Activated naive CD4-positive, alpha-beta T cell treated with Interleukin-2 at 50 U/mL for 16 hours (primary cell): ENCODE data around the gene GBE1.

ENCODE experiments used
- DNase-seq: peaks from one replicate; pipeline ENCODE4 v3.0.0-alpha.2; 2020

GBE1 gene

GRCh38 chr3:81602781-81603180 lies 158.7 kb downstream of the GBE1 start:
- no peak for DNase-seq

- no peak for DNase-seq
Measured at GRCh38 chr3:81601707-81602305, 159.6 kb downstream of the GBE1 start.

GRCh38 chr3:81592101-81592500 lies 169.3 kb downstream of the GBE1 start:
- no peak for DNase-seq

DNA sequence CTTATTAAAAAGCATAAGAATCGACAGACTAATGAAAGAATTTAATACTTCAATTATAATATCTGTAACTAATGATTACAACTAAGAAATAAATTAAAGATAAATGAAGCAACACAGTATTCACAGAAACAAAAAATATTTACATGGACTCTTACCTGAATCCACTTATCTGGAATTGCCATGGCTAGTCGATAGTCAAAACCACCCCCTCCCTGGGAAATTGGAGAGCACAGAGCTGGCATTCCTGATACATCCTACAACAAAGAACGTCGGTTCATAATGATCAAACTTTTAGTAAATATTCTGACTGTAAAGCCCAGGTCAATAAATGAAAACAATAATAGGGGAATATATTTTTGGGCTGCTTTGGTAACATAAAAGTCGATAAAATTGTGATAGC lies 175.5 kb downstream of the GBE1 start:
- DNase-seq, result no peak

- no peak for DNase-seq
Measured at GRCh38 chr3:81585056-81585455, 176.4 kb downstream of the GBE1 start.

DNA sequence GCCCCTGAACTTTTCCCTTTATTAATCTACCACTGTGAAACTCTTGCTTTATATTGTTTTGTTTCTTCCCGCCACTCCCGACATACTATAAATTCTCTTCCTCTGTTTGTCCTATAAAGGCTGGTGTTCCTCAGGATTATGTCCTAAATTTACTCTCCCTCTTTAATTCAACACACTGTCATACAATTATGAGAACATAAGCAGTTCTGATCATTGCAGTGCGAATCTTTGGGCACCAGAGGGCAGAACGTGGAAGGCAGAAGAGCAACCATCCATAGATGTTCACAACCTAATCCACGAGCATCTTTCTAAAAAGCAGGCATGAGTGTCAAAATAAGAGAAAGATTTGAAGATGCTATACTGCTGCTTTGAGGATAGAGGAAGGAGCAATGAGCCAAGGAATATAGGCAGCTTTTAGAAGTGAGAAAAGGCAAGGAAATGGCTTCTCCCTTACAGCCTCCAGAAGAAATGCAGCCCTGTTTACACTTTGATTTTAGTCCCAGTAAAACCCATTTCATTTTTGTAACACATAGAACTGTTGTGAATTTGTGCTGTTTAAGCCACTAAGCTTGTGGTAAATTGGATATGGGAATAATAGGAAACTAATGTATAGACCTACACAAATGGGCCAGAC lies 179.4 kb downstream of the GBE1 start:
- DNase-seq, result no peak

- DNase-seq, result no peak
Measured at GRCh38 chr3:81580355-81580754, 181.1 kb downstream of the GBE1 start.

GRCh38 chr3:81579744-81580143 lies 181.7 kb downstream of the GBE1 start:
- DNase-seq, result no peak

- no peak for DNase-seq
Measured at GRCh38 chr3:81572201-81572756, 189.2 kb downstream of the GBE1 start.

DNA sequence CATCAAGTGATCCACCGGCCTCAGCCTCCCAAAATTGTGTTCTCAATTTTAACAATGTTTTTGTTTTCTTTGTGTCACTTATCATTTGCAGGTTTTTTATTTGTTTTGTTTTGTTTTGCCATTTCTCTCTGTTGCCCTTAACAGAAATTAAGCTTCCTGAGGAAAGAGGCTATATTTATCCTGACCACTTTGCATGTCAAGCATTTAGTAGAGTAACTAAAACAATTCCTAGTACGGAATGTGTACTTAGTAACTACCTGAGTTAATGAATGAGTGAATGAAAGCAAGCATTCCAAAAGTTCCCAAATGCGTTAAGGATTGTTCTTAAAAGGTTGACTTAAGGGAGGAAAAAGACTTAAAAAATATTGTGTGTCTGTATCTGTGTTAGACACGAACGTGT lies 193.1 kb downstream of the GBE1 start:
- DNase-seq, result no peak

- DNase-seq, result no peak
Measured at GRCh38 chr3:81565041-81565440, 196.4 kb downstream of the GBE1 start.

DNA sequence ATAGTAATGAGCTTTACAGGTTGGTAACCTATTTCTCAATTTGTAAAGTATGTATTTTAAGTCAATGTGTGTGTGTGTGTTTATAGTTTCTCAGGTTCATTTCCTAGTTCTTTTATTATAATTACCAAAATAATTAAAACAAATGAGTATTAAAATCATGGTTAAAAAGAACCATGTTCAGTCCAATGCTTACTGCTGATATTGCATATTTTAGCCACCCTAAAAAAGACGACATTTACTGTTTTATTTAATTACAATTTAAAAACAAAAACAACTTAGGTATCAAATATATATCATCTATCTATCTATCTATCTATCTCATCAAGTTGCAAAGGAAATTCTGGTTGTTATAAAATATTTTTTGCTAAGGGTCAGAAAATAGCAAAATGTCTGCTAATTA lies 203.3 kb downstream of the GBE1 start:
- no peak for DNase-seq

- no peak for DNase-seq
Measured at GRCh38 chr3:81554801-81555200, 206.6 kb downstream of the GBE1 start.

DNA sequence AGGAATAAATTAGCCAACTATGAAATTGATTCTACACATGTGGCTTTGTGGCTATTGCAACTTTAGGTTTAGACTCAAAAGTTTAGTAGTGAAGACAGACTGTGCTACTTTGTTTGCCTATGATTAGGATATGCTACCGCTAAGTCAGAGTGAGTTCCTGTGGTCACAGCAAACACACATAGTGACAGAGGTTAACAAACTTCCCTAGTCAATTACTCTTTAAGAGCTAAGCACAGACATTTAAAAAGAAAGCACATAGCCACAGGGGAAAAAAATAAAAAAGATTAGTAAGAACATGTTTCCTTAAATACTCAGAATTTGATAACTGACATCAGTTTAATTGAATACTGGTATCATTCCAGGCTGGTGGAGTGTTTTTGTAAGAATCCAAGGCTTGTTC lies 207.1 kb downstream of the GBE1 start:
- DNase-seq, result no peak

GRCh38 chr3:81550415-81550814 lies 211.0 kb downstream of the GBE1 start:
- no peak for DNase-seq

DNA sequence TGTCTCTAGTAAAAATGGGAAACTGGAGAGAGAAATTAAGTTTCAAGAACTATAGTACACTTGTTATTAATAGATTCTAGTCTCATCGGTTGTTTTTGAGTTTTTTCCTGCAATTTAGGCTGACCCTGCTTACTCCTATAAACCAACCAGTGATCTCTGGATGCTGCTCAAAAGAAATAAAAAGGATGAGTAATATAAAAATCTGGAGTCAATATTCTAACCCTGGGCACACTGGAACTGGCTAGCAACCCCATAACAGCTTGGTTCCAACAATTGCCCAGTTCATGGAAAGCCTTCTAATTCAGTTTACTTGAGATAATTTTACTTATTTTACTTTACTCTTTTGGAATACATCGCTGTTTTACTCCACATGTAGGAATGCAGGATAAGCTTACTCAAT lies 211.6 kb downstream of the GBE1 start:
- DNase-seq, result no peak

- DNase-seq, result no peak
Measured at GRCh38 chr3:81549388-81549787, 212.1 kb downstream of the GBE1 start.

- DNase-seq, result no peak
Measured at GRCh38 chr3:81545572-81545971, 215.9 kb downstream of the GBE1 start.

GRCh38 chr3:81544385-81544784 lies 217.1 kb downstream of the GBE1 start:
- DNase-seq, result no peak

- DNase-seq, result no peak
Measured at GRCh38 chr3:81540787-81541186, 220.7 kb downstream of the GBE1 start.

- DNase-seq, result no peak
Measured at GRCh38 chr3:81531846-81532245, 229.6 kb downstream of the GBE1 start.

GRCh38 chr3:81531263-81531662 lies 230.2 kb downstream of the GBE1 start:
- no peak for DNase-seq

GRCh38 chr3:81530180-81530939 lies 231.1 kb downstream of the GBE1 start:
- no peak for DNase-seq

DNA sequence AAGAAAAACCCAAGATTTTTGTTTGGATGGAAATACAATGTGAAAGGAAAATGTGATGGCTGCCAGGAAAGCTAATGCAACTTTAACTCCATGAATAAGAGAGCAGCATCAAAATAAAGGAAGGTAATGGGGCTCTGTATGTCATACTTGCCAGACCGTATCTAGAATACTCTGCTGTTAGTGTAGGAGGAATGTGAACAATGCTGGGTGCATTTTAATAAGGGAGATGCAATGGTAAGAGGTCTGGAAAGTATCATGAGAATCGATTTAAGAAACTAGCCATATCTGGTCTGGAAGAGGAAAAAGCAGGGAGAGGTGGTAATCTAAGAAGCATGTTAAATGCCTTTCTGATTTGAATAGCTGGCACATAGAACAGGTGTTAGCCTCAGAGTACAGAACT lies 239.6 kb downstream of the GBE1 start:
- DNase-seq, result no peak
